HUDEP-2 (cell line): Measurements from ENCODE around the gene ADAMTSL3.

Experiments used
- DNase-seq, 76 experiments: peaks; one replicate each; lab custom pipeline; 2025; ENCODE audit not compliant: unreplicated experiment in 76 of 76; lab: John Stamatoyannopoulos, UW

Gene ADAMTSL3, protein sequence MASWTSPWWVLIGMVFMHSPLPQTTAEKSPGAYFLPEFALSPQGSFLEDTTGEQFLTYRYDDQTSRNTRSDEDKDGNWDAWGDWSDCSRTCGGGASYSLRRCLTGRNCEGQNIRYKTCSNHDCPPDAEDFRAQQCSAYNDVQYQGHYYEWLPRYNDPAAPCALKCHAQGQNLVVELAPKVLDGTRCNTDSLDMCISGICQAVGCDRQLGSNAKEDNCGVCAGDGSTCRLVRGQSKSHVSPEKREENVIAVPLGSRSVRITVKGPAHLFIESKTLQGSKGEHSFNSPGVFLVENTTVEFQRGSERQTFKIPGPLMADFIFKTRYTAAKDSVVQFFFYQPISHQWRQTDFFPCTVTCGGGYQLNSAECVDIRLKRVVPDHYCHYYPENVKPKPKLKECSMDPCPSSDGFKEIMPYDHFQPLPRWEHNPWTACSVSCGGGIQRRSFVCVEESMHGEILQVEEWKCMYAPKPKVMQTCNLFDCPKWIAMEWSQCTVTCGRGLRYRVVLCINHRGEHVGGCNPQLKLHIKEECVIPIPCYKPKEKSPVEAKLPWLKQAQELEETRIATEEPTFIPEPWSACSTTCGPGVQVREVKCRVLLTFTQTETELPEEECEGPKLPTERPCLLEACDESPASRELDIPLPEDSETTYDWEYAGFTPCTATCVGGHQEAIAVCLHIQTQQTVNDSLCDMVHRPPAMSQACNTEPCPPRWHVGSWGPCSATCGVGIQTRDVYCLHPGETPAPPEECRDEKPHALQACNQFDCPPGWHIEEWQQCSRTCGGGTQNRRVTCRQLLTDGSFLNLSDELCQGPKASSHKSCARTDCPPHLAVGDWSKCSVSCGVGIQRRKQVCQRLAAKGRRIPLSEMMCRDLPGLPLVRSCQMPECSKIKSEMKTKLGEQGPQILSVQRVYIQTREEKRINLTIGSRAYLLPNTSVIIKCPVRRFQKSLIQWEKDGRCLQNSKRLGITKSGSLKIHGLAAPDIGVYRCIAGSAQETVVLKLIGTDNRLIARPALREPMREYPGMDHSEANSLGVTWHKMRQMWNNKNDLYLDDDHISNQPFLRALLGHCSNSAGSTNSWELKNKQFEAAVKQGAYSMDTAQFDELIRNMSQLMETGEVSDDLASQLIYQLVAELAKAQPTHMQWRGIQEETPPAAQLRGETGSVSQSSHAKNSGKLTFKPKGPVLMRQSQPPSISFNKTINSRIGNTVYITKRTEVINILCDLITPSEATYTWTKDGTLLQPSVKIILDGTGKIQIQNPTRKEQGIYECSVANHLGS (N-terminal part only)

DNA sequence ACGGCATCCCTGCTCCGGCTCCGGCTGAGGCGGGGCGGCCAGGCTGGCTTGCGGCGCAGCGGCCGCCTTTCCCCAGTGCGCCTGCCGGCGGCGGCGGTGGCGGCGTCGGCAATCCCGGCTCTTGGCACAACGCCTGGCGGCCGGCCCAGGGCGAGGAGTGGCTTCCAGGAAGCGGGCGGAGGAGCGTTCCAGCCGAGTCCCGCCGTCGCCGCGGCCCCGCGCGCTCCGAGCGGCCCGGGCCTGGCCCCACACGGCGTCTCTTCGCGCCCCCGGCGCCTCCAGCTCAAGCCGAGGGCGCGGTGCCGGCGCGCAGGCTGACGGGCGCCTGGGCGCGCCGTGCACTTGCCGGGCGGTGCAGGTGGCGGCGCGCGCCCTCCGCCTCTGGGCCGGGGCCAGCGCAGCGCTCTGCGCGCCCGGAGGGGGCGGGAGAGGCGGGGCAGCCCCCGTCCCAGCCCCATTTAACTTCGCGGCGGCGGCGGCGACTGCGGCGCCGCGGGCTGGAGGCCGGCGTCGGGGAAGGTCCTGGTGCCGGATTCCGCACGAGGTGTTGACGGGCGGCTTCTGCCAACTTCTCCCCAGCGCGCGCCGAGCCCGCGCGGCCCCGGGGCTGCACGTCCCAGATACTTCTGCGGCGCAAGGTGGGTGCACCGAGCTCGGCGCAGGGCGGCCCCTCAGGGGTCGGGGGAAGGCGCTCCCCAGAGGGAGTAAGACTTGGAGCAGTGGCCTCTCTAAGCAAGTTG is at the start of gene ADAMTSL3:
Gene ADAMTSL3 (plus strand): TSS at position 485 of the 740 bp plus-strand sequence. CDS start 1,639 bp downstream, outside the sequence.
- peak in 46 of 76 experiments; percentile 1 to 62 (median 23) for DNase-seq

DNA sequence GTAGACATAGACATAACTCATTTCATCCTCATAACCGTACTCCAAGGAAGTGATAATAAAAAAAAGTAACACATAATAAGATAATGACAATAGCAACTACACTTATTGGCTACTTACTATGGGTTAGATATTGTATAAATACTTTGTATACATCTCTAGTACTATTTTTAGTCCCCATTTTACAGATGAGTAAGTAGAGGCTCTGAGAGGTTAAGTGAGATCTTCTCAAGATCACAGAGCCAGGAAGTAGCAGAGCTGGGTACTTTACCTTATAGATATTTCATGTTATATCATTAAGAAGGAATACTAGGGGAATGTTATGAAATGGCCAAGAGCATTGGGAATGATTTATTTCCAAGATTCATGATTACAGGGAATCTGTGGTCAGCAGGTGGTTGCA is 49.4 kb upstream of the ADAMTSL3 start:
- DNase-seq, result no peak

DNA sequence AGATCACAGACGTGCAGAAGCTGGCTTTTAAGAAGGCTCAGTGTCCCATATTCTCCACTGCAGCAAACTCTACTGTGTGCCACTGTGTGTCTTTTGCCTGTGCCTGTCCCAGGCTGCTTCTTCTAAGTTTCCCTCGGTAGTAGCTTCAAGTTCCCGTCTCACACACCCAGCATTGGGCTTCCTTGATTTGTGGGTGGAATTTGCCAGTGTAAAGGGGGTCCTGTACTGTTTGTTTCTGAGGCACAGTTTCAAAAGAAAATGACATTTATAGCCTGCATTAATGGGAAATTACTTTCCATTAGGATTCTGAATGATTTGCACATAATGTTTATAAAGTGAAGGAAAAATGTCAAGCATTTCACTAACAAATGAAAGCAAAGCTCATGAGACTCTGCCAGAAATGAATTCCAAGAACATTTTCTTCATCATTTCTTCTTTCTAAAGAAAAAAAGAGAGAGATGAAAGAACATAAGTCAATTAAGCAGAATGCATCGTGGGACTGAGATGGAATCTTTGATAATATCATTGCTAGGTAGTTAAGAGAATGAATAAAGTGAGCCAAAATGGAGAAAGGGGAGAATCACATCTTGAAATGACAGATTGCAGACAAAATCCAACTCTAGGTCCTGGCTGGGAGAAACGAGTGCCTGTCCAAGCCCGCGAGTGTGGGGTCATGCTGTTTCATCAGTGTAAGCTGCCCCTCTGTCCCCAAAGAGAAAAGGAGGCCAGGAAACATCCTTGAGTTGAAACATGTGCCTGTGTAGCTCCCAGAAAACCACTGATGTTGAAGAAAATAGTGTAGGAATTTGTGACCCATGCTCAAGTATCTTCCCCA is 48.6 kb upstream of the ADAMTSL3 start:
- DNase-seq, result no peak

DNA sequence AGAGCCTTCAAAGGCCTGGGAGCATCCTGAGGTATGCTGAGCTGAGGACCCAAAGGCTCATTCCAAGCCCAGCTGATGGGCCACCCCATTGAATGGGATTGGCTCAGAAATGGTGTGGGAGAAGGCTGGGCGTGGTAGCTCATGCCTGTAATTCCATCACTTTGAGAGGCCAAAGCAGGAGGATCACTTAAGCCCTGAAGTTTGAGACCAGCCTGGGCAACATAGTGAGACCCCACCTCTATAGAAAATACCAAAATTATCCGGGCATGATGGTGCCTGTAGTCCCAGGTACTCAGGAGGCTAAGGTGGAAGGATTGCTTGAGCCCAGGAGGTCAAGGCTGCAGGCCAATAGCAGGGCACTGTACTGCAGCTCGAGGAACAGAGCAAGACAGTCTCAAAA is 43.8 kb upstream of the ADAMTSL3 start:
- DNase-seq, result no peak

DNA sequence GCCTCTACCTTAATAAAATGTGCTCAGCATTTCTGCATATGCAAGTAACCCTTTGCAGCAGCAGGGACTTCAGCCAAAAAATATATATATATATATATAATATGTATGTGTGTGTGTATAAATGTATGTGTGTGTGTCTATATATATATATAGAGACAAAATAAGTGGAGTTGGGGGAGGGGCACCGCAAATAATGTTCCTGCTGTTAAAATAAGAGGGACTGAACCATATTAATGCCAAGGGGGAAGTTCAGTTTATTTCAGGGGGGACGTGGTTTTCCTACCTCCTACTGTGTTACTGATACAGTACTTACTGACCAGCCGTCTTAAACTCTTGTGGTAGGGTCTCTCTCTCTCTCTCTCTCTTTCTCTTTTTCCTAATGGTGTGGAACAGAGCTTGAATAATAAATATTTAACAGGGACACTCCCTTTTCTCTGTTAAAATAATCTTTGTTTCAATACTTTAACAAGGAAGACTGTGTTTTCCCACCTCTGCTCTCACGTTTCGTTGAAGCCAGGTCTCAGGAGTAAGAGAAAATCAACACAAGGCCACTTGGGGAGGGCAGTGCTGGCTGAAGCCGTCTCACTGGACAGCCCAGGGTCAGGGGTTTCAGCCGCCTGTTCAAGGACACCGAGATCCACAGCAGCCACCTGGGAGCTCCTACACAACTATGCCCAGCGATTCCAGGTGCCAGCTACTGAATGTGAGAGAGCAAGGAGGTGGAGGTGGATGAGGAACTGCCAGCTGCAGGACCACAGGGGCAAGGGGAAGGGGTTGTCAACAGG is 42.8 kb upstream of the ADAMTSL3 start:
- DNase-seq, result no peak

DNA sequence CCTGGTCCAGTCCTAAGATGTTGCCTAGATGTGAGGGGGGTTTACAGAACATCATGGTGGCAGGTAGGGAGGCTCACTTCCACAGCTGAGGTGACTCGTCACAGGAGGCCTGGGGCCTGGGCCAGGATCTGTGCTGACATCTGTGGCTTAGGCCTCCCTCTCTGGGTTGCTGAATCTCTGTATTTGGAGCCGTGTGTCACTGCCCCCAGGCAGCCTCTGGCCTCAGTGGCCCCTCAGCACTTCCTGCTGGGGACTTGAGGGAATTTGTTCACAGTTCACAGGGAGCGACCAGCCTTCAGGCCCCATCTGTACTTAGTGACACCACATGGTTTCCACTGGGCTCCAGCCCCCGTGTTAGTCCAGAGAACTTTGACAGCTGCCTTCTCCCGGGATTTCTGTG is 41.7 kb upstream of the ADAMTSL3 start:
- no peak for DNase-seq

DNA sequence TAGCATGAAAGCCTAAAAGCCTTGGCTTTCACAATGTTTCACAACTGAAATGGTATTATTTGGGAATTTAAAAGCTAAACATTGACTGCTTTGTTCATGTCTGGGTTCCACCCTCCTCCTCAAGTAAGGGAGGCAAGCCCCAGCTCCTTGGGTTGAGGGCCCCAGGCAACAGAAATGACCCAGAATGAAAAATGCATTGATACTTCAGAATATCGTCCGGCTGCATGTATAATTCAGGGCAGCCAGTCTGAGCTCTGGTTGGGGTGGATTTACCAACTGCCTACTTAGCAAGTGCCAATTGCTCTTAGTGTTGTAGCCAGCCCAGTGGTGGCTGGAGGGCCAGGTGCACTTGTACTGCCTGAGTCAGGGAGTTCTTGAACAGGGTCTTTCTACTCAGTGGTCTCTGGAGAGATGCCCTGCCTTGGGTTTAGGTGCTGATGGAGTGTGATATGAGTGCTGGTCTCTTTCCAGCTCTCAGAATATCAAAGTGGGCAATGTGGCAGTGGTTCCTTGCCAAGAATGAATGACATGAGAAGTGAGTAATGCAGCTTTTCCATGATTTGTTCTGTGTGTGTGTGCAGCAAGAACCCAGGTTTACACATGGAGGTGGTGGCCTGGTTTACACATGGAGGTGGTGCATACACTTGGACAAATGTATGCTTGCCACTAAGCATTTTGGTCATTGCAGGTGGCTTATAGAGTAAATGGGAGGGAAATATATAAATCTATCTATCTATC is 40.9 kb upstream of the ADAMTSL3 start:
- DNase-seq, result no peak

DNA sequence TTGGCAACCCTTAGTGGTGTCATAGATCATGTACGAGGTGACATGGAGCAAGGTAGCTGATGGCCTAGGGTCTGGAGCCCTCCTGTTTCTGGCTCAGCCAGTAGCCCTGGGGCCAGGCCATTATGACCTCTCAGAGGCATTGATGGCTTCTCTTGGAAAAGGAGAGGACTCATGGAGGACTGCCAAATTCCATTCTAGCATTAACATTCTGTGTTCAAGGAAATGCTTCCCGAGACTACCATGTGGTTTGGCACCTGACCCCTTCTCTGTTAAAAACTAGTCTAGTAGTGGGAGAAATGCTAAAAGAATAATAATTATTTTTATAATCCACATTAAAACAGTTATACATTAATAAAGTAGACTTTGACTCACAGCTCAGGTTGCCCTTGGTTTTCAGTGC is 40.2 kb upstream of the ADAMTSL3 start:
- no peak for DNase-seq

DNA sequence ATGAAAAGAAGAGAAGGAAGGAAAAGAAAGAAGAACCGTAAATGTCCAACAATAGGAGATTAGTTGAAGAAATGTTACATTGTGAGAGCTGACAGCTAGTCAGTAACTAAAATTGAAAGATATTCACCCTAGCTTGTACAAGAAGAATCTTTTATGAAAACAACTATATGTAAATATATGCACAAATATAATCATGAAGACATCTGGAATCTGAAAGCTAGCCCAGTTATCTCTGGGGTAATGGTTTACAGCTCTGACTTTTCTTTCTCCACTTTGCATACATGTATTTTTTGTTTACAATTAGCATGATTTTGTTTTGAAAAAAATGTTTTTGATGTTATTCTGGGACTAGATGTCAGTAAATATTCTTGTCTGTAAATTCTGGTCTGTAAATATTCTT is 37.1 kb upstream of the ADAMTSL3 start:
- DNase-seq, result no peak

DNA sequence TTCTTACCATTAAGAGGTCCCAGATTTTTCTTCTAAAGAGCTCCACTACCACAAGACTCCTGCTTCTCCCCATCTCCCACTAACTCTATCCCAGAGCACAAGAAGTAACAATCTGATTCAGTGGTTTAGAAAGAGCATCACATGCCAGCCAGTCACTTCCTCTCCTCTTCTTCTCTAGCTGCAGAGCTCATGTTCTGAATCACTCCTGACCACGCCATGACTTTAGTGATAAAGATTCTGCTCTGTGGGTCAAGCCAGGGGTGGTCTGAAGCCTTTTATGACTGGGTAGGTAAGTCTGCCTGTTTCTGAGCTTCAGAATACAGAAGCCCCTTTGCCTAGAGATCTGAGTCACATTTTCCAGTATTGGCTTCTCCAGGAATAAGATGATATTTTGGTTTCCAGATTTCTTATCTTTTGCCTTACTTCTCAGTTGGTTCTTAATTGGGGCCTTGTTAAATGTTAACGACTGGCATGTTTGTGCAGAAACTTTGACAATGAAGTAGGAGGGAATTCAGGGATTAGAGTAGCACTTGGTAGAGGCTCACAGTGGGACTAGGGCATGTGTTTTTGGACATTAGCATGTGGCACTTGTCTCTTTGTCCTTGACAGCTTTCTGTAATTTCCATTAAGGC is 27.6 kb upstream of the ADAMTSL3 start:
- no peak for DNase-seq

DNA sequence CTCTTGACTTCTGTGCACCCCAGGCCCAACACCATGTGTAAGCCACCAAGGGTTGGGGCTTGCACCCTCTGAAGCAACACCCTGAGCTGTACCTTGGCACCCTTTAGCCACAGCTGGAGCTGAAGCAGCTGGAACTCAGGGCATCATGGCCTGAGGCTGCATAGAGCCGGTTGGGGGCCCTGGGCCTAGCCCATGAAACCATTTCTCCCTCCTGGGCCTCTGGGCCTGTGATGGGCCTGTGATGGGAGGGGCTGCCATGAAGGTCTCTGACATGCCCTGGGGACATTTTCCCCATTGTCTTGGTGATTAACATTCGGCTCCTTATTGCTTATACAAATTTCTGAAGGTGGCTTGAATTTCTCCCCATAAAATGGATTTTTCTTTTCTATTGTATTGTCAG is 22.4 kb upstream of the ADAMTSL3 start:
- no peak for DNase-seq

DNA sequence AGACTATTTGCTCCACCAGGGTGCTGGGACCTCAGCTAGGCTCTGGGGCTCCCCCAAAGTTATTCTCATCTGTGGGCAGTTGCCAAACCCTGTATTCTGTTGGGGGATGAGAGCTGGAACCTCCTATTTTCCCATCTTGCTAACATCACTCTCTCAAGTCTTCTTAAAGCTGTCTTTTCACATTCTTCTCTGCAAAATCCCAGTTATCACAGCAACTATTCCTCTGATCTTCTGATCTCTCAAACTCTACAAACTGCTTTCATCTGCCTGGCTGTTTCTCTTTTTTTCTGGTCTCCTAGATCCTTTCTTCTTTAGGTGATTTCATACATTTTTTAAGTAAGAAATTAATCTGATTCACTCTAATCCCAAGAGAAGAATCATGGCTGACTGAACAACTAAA is 10.7 kb upstream of the ADAMTSL3 start:
- no peak for DNase-seq

DNA sequence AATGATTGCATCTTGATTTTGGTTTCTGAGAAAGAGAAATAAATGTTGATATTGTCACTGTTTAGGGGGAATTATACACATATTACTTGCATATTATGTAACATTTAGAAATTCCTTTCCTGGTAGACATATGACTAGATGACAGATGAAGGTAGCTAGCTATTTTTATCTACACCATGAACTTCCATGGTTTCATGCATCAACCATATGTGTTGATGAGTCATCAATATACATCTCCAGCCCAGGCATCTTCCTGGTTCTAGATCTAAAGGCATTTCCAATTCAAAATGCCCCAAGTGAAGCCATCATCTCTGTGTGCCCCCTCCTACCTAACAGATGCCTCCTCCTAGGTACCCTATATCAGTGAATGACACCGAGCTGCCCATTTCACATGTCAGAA is 9.5 kb upstream of the ADAMTSL3 start:
- no peak for DNase-seq

DNA sequence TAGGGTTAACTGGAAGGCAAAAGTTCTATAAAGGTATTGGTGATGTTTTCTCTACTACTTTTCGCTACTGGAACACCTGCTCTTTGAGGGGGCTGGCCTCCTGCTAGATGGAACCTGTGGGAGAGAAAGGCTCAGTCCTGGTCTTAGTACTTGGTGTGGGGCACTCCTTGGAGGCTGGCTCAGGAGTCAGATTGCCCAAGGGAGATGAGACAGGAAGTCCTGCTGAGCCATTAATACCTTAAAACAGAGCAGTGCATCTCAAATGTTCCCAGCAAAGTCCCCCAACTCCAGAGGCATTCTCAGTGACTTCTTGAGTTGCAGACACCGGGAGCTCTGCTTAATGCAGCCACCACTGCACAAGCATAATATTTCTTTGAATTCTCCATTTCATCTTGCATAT is 3.1 kb upstream of the ADAMTSL3 start:
- no peak for DNase-seq

DNA sequence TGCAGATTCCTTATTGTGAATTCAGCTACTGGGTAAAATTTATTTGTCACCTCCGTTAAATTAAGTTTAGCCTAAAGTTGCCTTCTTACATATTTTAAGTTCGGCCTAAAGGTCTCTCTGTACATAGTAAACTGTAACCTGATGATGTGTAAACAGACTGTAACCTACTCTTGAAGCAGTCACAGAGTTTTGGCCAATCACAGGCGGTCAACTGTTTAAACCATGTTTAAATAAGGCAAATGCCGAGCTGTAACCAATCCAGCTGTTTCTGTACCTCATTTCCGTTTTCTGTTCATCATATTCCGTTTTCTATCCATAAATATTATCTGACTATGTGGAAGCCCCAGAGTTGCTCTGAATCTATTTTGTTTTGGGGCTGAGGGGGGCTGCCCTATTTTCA is 2.4 kb upstream of the ADAMTSL3 start:
- DNase-seq, result no peak

DNA sequence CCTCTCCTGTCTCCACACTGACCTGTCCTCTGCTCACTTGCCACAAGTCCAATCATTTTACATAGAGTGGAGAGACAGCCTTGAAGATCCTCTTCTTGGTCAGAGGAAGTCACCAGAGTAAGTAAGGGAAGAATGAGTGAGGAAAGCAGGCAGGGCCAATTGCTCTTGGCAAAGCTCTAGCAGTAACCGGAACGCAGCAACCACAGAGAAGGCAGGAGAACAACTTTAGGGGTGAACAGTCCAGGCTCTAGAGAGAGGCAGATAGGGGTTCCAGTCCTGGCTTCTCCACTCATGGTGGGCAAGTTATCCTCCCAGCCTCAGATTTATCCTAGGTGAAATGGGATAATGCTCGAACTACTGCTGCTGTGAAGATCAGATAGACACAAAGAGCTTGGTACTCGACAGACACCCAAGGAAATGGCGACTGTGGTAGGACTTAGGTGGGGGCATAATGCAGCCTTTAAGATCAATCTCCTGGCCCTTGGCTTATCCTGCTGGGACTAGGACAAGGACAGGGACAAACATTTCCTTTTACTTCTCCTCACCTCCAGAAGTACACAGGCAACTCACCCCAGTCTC is 1.2 kb upstream of the ADAMTSL3 start:
- peak in 1 of 76 experiments; percentile 1 for DNase-seq

DNA sequence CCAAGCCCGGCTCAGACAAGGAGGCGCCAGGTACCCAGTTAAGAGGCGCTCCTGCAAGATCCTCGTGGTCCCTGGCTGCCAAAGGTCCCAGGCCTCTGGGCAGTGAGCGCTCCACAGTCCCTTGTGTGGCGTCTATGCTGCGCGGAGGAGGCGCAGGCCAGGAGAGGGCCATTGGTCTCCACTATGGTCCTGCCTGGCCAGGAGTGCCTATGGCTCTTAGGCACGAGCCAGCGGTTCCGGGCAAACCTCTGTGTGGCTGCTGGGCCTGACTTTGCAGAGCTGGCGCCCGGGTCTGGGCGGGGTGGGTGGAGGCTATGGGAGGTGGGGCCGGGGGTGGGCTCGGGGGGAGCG is 660 bp upstream of the ADAMTSL3 start:
- no peak for DNase-seq
